HepG2 (cell line): ENCODE results near the gene DNASE1. TPM values are rescaled to one million over a fixed set of nuclear protein-coding genes. Genes with fewer than 3 reads are reported as not detected.

Experiments
- BHLHE40 ChIP-seq: IDR thresholded peaks from 2 replicates; pipeline ENCODE4 v1.6.1; 2011; ENCODE audit warnings: low read length, improper control_type of control experiment
- DBP ChIP-seq: sonication (generic); formaldehyde crosslinking; IDR thresholded peaks from 2 replicates; pipeline ENCODE4 v1.4.0; 2020; ENCODE audit warnings: missing genetic modification reagents; ENCODE audit errors: not compliant biosample characterization
- GABPA ChIP-seq, 2 experiments: IDR thresholded peaks; 2 replicates each; pipeline ENCODE4 v1.6.1; 2011 to 2016; ENCODE audit warnings: low read depth in 2 of 2, low read length in 1 of 2, missing biosample characterization in 1 of 2, missing genetic modification characterization in 1 of 2
- HNF4G ChIP-seq, 2 experiments: sonication (generic) in 1 of 2; formaldehyde crosslinking in 1 of 2; IDR thresholded peaks; 2 replicates each; pipeline versions ENCODE4 v1.4.0 to v1.6.1; 2011 to 2020; ENCODE audit warnings: borderline replicate concordance in 2 of 2, low read depth in 2 of 2, mild to moderate bottlenecking in 2 of 2, low read length in 1 of 2, missing genetic modification reagents in 1 of 2, moderate library complexity in 1 of 2
- KLF15 ChIP-seq: sonication (generic); formaldehyde crosslinking; IDR thresholded peaks from 2 replicates; pipeline ENCODE4 v1.8.1; 2023; ENCODE audit warnings: borderline replicate concordance, mild to moderate bottlenecking, inconsistent platforms, missing genetic modification reagents, mixed read lengths
- MTA1 ChIP-seq: sonication (generic); formaldehyde crosslinking; IDR thresholded peaks from 2 replicates; pipeline ENCODE4 v1.4.0; 2020; ENCODE audit warnings: missing genetic modification reagents, mild to moderate bottlenecking, borderline replicate concordance
- NR2F6 ChIP-seq, 2 experiments: IDR thresholded peaks; 2 replicates each; pipeline ENCODE4 v1.6.1; 2016; ENCODE audit warnings: antibody characterized with exemption in 1 of 2, mild to moderate bottlenecking in 1 of 2
- PHF8 ChIP-seq: sonication (generic); formaldehyde crosslinking; IDR thresholded peaks from 2 replicates; pipeline ENCODE4 v1.5.0; 2020; ENCODE audit warnings: missing genetic modification reagents
- RBM39 ChIP-seq: fragments of 200-400 bp; formaldehyde crosslinking; IDR thresholded peaks from one replicate; pipeline ENCODE4 v1.6.1; 2018; ENCODE audit warnings: antibody characterized with exemption, mild to moderate bottlenecking, low read depth, low read length; ENCODE audit not compliant: poor library complexity, severe bottlenecking
- SP5 ChIP-seq: IDR thresholded peaks from 2 replicates; pipeline ENCODE4 v1.6.1; 2016; ENCODE audit warnings: low read depth, borderline replicate concordance
- SRSF4 ChIP-seq: fragments of 200-400 bp; formaldehyde crosslinking; IDR thresholded peaks from one replicate; pipeline ENCODE4 v1.6.1; 2018; ENCODE audit warnings: mild to moderate bottlenecking, low read depth, low read length, moderate library complexity; ENCODE audit not compliant: poor library complexity, severe bottlenecking
- THAP11 ChIP-seq: IDR thresholded peaks from 2 replicates; pipeline ENCODE4 v1.6.1; 2016; ENCODE audit warnings: missing biosample characterization, missing genetic modification reagents
- ZGPAT ChIP-seq: IDR thresholded peaks from 2 replicates; pipeline ENCODE4 v1.6.1; 2016; ENCODE audit warnings: mild to moderate bottlenecking
- ZNF143 ChIP-seq: sonication (generic); formaldehyde crosslinking; IDR thresholded peaks from 2 replicates; pipeline ENCODE4 v1.4.0; 2020; ENCODE audit warnings: missing genetic modification reagents
- ZNF205 ChIP-seq: IDR thresholded peaks from 2 replicates; pipeline ENCODE4 v1.6.1; 2018; ENCODE audit warnings: missing biosample characterization, missing genetic modification reagents
- ZNF264 ChIP-seq: sonication (generic); formaldehyde crosslinking; IDR thresholded peaks from 2 replicates; pipeline ENCODE4 v1.4.0; 2020; ENCODE audit warnings: missing genetic modification reagents
- ZNF546 ChIP-seq: sonication (generic); formaldehyde crosslinking; conservative IDR thresholded peaks from 2 replicates; pipeline ENCODE4 v1.8.1; 2023; ENCODE audit warnings: mild to moderate bottlenecking, missing genetic modification reagents
- ZSCAN25 ChIP-seq: sonication (generic); formaldehyde crosslinking; IDR thresholded peaks from 2 replicates; pipeline ENCODE4 v1.8.0; 2022; ENCODE audit warnings: mild to moderate bottlenecking, missing genetic modification reagents
- polyA plus RNA-seq, 8 experiments: library from polyadenylated mRNA; depleted of rRNA in 3 of 8; stranded (reverse) in 7 of 8; unstranded in 1 of 8; fragments of >200 nt; fragmentation: Illumina TruSeq in 4 of 8; extraction: Trizol in 4 of 8; gene quantifications; 2 replicates each; pipeline versions ENCODE4 v1.2.1 to v1.2.3, GENCODE V29; 2011 to 2016; ENCODE audit warnings: low read depth in 4 of 8, missing spikeins in 1 of 8, mixed read lengths in 1 of 8; ENCODE audit not compliant: insufficient read depth in 1 of 8
- total RNA-seq, 5 experiments: library from RNA; depleted of rRNA; stranded (reverse); fragments of >200 nt; fragmentation: Illumina TruSeq; extraction: Trizol; gene quantifications; 2 replicates each; pipeline ENCODE4 v1.2.3, GENCODE V29; 2016; ENCODE audit warnings: low read depth in 1 of 5
- TF ChIP-seq, protein P1 (sequence below): conservative IDR thresholded peaks from 2 replicates; pipeline ENCODE4 v1.6.1; 2018; ENCODE audit warnings: missing genetic modification reagents

The DNASE1 gene
- total and polyA plus RNA-seq, 2 of the 13 experiments (the other 11 are each of a cell fraction or from before 2014, with no cell fraction given), result 7.1 to 11.1 TPM

DNA sequence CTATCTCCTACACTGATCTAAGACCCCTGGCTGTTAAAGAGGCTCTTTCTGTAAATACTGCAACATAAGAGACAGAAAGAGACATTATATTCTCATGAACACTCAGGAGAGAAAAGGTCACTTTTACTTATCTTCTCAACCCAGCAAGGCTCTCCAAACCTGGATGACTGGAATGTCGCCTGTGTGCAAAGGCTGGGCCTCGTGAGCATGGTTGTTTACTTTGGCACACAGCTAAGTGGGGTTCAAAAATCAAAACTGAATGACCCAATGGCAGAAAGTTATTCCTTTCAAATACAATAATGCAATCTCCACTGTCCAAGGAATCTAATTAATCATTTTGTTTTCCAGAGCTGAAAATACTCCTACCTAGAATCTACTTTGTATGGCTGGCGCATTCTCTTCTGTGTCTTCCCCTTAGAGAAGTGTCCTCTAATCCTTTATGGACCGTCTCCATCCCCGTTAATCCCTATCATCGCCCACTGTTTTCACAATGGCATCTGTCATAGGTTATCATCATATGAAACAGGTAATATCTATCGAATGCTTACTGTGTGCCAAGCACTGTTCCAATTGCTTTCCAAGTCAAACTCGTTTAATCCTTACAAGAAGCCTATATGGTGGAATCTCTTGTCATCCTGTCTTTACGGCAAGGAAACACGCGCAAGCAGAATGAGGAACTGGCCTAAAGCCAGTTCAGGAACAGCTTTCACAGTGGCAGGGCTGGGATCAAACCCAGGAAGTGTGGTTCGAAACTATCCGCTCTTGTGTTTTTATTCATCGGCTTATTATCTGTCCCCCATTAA lies 44.4 kb upstream of the DNASE1 start (continued):
- TF ChIP-seq KLF15 (CRISPR knock-in tag), result no peak
- no peak for TF ChIP-seq ZNF143 (CRISPR knock-in tag)
- TF ChIP-seq, protein P1, sequence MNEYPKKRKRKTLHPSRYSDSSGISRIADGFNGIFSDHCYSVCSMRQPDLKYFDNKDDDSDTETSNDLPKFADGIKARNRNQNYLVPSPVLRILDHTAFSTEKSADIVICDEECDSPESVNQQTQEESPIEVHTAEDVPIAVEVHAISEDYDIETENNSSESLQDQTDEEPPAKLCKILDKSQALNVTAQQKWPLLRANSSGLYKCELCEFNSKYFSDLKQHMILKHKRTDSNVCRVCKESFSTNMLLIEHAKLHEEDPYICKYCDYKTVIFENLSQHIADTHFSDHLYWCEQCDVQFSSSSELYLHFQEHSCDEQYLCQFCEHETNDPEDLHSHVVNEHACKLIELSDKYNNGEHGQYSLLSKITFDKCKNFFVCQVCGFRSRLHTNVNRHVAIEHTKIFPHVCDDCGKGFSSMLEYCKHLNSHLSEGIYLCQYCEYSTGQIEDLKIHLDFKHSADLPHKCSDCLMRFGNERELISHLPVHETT (CRISPR knock-in tag), result no peak
- TF ChIP-seq RBM39, result no peak
- no peak for TF ChIP-seq PHF8 (CRISPR knock-in tag)
- peak; percentile 19; the same call in 1 of the 2 replicates for TF ChIP-seq NR2F6 (IDR thresholded peaks at IDR 0.05)
- peak; percentile 39; the same call in 1 of the 2 replicates for TF ChIP-seq NR2F6 (CRISPR knock-in tag; IDR thresholded peaks at IDR 0.05)
- TF ChIP-seq ZNF546 (CRISPR knock-in tag), result no peak
- no peak for TF ChIP-seq BHLHE40
- peak; percentile 44; the same call in 1 of the 2 replicates for TF ChIP-seq HNF4G (IDR thresholded peaks at IDR 0.05; ENCODE audit: borderline replicate concordance, low read depth, low read length)
- TF ChIP-seq HNF4G (CRISPR knock-in tag; IDR thresholded peaks at IDR 0.05; ENCODE audit: borderline replicate concordance, low read depth), result no peak
- TF ChIP-seq THAP11 (CRISPR knock-in tag), result no peak
- TF ChIP-seq MTA1 (CRISPR knock-in tag), result no peak
- no peak for TF ChIP-seq DBP (CRISPR knock-in tag)
- no peak for TF ChIP-seq SRSF4
- no peak; the same call in 1 of the 2 replicates for TF ChIP-seq ZNF264 (CRISPR knock-in tag)
- no peak for TF ChIP-seq ZSCAN25
- no peak for TF ChIP-seq SP5
- TF ChIP-seq ZGPAT, result 0 out of 2 replicates have a peak, but pooled peaks have one; percentile 16
- no peak for TF ChIP-seq GABPA (IDR thresholded peaks at IDR 0.05; ENCODE audit: low read depth, low read length)
- peak; percentile 29; the same call in 1 of the 2 replicates for TF ChIP-seq GABPA (CRISPR knock-in tag; IDR thresholded peaks at IDR 0.05; ENCODE audit: low read depth)
- TF ChIP-seq ZNF205 (CRISPR knock-in tag), result no peak
